MCF 10A (cell line): Measurements from ENCODE around the gene GLDN. TPM values are rescaled to one million over a fixed set of nuclear protein-coding genes. Genes with fewer than 3 reads are reported as not detected.

Source experiments
- BruUV-seq: library from RNA; stranded (reverse); fragments of 400-500 nt; replicated peaks from 2 replicates; lab custom pipeline; 2021; lab: Mats Ljungman, UMichigan
- CTCF ChIA-PET: fragments of 300-600 bp; sonication (Branson Sonifier 250); formaldehyde crosslinking; extraction: SDS; loops from one replicate; lab custom pipeline; 2021; ENCODE audit warnings: antibody characterized with exemption, inconsistent platforms; lab: Yijun Ruan, JAX
- POLR2A ChIA-PET: fragments of 300-600, 350-650 bp; sonication (Branson Sonifier 250); formaldehyde crosslinking; extraction: SDS; loops from one replicate; lab custom pipeline; 2020; ENCODE audit warnings: antibody characterized with exemption, inconsistent platforms; lab: Yijun Ruan, JAX
- DNase-seq: peaks from one replicate; pipeline ENCODE4 v3.0.0-alpha.2; 2018; ENCODE audit not compliant: unreplicated experiment
- H3K27ac Mint-ChIP-seq: one replicate; pipeline ENCODE4 v1.8.0; 2022; ENCODE audit warnings: mild to moderate bottlenecking, low read depth, mixed read lengths; ENCODE audit not compliant: unreplicated experiment
- H3K27me3 Mint-ChIP-seq: one replicate; pipeline ENCODE4 v1.8.0; 2022; ENCODE audit warnings: mixed read lengths; ENCODE audit not compliant: insufficient read depth, unreplicated experiment
- H3K36me3 Mint-ChIP-seq: one replicate; pipeline ENCODE4 v1.8.0; 2022; ENCODE audit warnings: mild to moderate bottlenecking, moderate library complexity, mixed read lengths; ENCODE audit not compliant: insufficient read depth, unreplicated experiment
- H3K4me1 Mint-ChIP-seq: one replicate; pipeline ENCODE4 v1.8.0; 2022; ENCODE audit warnings: mixed read lengths; ENCODE audit not compliant: insufficient read depth, unreplicated experiment
- H3K4me3 Mint-ChIP-seq: one replicate; pipeline ENCODE4 v1.8.0; 2022; ENCODE audit warnings: mild to moderate bottlenecking, moderate library complexity, mixed read lengths; ENCODE audit not compliant: unreplicated experiment
- H3K9me3 Mint-ChIP-seq: one replicate; pipeline ENCODE4 v1.8.0; 2022; ENCODE audit warnings: mixed read lengths; ENCODE audit not compliant: unreplicated experiment
- intact Hi-C: fragments of 100-400 bp; cut with micrococcal nuclease; formaldehyde crosslinking; loops from 2 replicates; pipeline ENCODE4 v1.14.1; 2022
- total RNA-seq: library from RNA; stranded (reverse); gene quantifications from 2 replicates; pipeline ENCODE4 v1.2.3, GENCODE V29; 2022
- TF ChIP-seq, protein P1 (sequence below): fragments of 200-600 bp; IDR thresholded peaks from one replicate; pipeline ENCODE4 v1.8.0; 2022; ENCODE audit warnings: antibody characterized with exemption, mild to moderate bottlenecking; ENCODE audit not compliant: unreplicated experiment

GLDN gene
- total RNA-seq, 1 experiment from 2014 or later = not detected

DNA sequence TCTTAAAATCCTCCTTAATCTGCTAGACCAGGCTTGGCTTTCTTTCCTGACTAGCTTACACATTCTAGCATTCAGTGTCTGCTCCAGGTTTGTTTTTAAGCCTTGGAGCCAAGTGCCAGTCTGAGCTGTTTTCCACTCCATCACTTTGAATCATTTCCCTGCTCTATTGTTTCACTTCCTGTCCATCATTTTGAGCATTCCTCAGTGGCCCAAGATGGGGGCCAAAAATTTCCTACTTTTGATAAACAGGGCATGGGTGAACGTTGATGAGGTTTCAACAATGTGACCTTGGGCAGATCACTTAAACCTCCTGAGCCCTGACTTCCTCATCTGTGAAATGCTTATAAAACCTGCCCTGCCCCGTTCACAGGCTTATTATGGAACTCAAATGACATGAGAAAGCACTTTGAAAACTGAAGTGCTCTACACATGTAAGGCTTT, 7.4 kb upstream of the GLDN start:
- no peak for DNase-seq
- ChIA-PET POLR2A (no interaction called here), CTCF (interaction anchor here (1.0 to 1.5 kb wide), 2 partner anchors 45 to 69 kb away, joined by 3 to 6 read pairs; no protein-coding TSS in a partner anchor)
- Mint-ChIP-seq H3K4me3 (no peak overlapping the region), H3K27ac (no peak overlapping the region), H3K9me3 (no peaks in the 10 kb centered on the region), H3K27me3 (no peaks in the 10 kb centered on the region), H3K4me1 (no peaks in the 10 kb centered on the region), H3K36me3 (no peaks in the 10 kb centered on the region)
- intact Hi-C loops = no loop called here
- TF ChIP-seq, protein P1, sequence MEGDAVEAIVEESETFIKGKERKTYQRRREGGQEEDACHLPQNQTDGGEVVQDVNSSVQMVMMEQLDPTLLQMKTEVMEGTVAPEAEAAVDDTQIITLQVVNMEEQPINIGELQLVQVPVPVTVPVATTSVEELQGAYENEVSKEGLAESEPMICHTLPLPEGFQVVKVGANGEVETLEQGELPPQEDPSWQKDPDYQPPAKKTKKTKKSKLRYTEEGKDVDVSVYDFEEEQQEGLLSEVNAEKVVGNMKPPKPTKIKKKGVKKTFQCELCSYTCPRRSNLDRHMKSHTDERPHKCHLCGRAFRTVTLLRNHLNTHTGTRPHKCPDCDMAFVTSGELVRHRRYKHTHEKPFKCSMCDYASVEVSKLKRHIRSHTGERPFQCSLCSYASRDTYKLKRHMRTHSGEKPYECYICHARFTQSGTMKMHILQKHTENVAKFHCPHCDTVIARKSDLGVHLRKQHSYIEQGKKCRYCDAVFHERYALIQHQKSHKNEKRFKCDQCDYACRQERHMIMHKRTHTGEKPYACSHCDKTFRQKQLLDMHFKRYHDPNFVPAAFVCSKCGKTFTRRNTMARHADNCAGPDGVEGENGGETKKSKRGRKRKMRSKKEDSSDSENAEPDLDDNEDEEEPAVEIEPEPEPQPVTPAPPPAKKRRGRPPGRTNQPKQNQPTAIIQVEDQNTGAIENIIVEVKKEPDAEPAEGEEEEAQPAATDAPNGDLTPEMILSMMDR = no peak
- no TSS peak for BruUV-seq

DNA sequence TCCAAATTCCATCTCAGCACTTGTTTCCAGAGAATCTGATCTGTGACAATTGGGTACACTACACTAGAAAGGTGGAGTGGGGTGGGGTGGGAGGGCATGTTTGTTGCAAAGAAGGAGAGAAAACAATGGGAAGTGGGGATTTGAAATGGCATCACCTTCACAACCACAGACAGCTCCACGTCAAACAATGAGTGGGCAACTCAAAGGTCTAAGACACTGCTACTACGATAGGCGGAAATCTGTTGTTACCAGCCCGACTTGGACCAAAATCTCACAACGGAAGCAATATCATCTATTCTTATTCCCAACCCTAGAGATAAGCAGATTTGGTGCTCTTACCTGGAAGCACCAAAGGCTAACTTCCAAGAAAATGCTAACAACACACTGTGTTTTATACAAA, 6.4 kb upstream of the GLDN start:
- no peak overlapping the region for H3K27ac Mint-ChIP-seq
- intact Hi-C loops = no loop called here
- DNase-seq = no peak
- BruUV-seq = no TSS peak
- H3K9me3 Mint-ChIP-seq = no peaks in the 10 kb centered on the region
- H3K36me3 Mint-ChIP-seq = no peaks in the 10 kb centered on the region
- no peak overlapping the region for H3K4me3 Mint-ChIP-seq
- POLR2A ChIA-PET = no interaction called here
- TF ChIP-seq, protein P1 = no peak
- H3K27me3 Mint-ChIP-seq = no peaks in the 10 kb centered on the region
- CTCF ChIA-PET = interaction anchor here (1.0 kb wide), 1 partner anchor 44 kb away, joined by 3 read pairs; no protein-coding TSS in a partner anchor
- H3K4me1 Mint-ChIP-seq = no peaks in the 10 kb centered on the region

DNA sequence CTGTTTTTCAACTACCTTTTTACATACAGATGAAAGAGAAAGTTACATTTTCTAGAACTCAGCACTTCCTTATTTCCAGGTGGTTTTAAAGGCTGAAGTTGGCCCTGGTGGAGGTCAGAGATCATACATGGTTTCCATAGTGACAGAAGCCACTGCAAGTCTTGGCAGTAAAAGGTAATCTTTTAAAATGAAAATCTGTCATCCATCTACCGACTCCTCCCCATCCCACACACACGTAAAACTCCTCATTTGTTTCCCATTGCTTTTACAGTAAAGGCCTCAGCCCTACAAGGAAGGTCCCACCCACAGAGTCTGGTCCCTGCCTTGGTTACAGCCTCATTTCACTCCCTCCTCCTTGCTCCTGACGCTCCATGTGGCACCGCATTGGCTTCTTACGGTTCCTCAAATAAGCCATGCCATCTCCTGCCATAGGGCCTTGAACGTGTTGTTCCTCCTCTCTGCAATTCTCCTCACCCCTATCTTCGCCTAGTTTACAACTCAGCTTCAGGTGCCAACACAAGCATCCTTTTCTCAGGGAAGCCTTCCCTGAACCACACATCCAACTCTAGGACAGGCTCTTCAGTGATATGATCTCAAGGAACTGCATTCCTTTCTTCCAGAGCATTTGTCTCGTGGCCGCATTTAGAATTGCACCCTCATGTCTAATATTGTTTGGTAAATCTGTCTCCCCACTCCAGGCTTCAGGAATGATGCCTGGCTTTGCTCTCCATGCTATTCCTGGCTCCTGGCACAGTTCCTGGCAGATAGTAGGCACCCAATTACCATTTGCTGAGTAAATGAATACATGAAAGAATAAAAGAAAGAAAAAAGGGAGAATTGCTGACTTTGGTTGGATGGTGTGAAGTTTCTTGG, 5.7 kb upstream of the GLDN start:
- BruUV-seq = no TSS peak
- H3K4me1 Mint-ChIP-seq = no peaks in the 10 kb centered on the region
- CTCF ChIA-PET = no interaction called here
- no peak overlapping the region for H3K27ac Mint-ChIP-seq
- H3K27me3 Mint-ChIP-seq = no peaks in the 10 kb centered on the region
- no peaks in the 10 kb centered on the region for H3K36me3 Mint-ChIP-seq
- H3K4me3 Mint-ChIP-seq = no peak overlapping the region
- no peaks in the 10 kb centered on the region for H3K9me3 Mint-ChIP-seq
- POLR2A ChIA-PET = interaction anchor here (0.7 kb wide), 1 partner anchor 203 kb away, joined by 4 read pairs; no protein-coding TSS in a partner anchor
- intact Hi-C loops = no loop called here
- DNase-seq = no peak
- TF ChIP-seq, protein P1 = no peak

GRCh38 chr15:51338496-51338895, 3.0 kb upstream of the GLDN start, which contains the start of gene CYP19A1:
CYP19A1 (minus strand) TSS chr15:51338596; CDS start chr15:51242912, 95,684 bp downstream.
- Mint-ChIP-seq H3K4me3 (no peak within 1 kb of the TSS), H3K4me1 (no peaks in the 10 kb centered on the region), H3K36me3 (no peaks in the 10 kb centered on the region), H3K9me3 (no peaks in the 10 kb centered on the region), H3K27ac (no peak within 1 kb of the TSS), H3K27me3 (no peaks in the 10 kb centered on the region)
- CTCF ChIA-PET = no interaction called here
- TF ChIP-seq, protein P1 = no peak
- POLR2A ChIA-PET = no interaction called here
- intact Hi-C loops = no loop called here
- BruUV-seq = no TSS peak
- DNase-seq = no peak
